ENCODE data around the gene NSF.
"Not testable (repeated sequence)": the region's sequence is repeated elsewhere in the genome, so short reads cannot be mapped to it uniquely, and the experiment has no call there.

GRCh38 chr17:46677819-46678218, 87.3 kb downstream of the NSF start:
- TF ChIP-seq POLR2A (IDR thresholded peaks at IDR 0.05; ENCODE audit: low read length); RAD21 (conservative IDR thresholded peaks at IDR 0.05 in 1 of 2, IDR thresholded peaks at IDR 0.05 in 1 of 2); CHD2 (IDR thresholded peaks at IDR 0.05; ENCODE audit: low read length, partially characterized antibody); CTCF (IDR thresholded peaks at IDR 0.05); ZFP36 (IDR thresholded peaks at IDR 0.05; ENCODE audit: borderline replicate concordance, partially characterized antibody); RCOR1 (IDR thresholded peaks at IDR 0.05; ENCODE audit: low read depth, low read length); FOXS1 (CRISPR knock-in tag; IDR thresholded peaks at IDR 0.05); CEBPB (IDR thresholded peaks at IDR 0.05); JUN (IDR thresholded peaks at IDR 0.05); ELK1 (IDR thresholded peaks at IDR 0.05; ENCODE audit: low read depth, low read length): not testable (repeated sequence)
- TF ChIP-seq, protein P1, sequence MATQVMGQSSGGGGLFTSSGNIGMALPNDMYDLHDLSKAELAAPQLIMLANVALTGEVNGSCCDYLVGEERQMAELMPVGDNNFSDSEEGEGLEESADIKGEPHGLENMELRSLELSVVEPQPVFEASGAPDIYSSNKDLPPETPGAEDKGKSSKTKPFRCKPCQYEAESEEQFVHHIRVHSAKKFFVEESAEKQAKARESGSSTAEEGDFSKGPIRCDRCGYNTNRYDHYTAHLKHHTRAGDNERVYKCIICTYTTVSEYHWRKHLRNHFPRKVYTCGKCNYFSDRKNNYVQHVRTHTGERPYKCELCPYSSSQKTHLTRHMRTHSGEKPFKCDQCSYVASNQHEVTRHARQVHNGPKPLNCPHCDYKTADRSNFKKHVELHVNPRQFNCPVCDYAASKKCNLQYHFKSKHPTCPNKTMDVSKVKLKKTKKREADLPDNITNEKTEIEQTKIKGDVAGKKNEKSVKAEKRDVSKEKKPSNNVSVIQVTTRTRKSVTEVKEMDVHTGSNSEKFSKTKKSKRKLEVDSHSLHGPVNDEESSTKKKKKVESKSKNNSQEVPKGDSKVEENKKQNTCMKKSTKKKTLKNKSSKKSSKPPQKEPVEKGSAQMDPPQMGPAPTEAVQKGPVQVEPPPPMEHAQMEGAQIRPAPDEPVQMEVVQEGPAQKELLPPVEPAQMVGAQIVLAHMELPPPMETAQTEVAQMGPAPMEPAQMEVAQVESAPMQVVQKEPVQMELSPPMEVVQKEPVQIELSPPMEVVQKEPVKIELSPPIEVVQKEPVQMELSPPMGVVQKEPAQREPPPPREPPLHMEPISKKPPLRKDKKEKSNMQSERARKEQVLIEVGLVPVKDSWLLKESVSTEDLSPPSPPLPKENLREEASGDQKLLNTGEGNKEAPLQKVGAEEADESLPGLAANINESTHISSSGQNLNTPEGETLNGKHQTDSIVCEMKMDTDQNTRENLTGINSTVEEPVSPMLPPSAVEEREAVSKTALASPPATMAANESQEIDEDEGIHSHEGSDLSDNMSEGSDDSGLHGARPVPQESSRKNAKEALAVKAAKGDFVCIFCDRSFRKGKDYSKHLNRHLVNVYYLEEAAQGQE (IDR thresholded peaks at IDR 0.05): not testable (repeated sequence)
- TF ChIP-seq, protein P2, sequence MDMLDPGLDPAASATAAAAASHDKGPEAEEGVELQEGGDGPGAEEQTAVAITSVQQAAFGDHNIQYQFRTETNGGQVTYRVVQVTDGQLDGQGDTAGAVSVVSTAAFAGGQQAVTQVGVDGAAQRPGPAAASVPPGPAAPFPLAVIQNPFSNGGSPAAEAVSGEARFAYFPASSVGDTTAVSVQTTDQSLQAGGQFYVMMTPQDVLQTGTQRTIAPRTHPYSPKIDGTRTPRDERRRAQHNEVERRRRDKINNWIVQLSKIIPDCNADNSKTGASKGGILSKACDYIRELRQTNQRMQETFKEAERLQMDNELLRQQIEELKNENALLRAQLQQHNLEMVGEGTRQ (IDR thresholded peaks at IDR 0.05): not testable (repeated sequence)
